HG03521 (cell line): Measurements from ENCODE around the gene ALKBH7.

ENCODE experiments used
- ATAC-seq: cut with Tn5 transposase; IDR thresholded peaks from one replicate; pipeline ENCODE4 v1.9.1; 2021; ENCODE audit warnings: mild to moderate bottlenecking, moderate library complexity; ENCODE audit not compliant: unreplicated experiment

ALKBH7 gene

DNA sequence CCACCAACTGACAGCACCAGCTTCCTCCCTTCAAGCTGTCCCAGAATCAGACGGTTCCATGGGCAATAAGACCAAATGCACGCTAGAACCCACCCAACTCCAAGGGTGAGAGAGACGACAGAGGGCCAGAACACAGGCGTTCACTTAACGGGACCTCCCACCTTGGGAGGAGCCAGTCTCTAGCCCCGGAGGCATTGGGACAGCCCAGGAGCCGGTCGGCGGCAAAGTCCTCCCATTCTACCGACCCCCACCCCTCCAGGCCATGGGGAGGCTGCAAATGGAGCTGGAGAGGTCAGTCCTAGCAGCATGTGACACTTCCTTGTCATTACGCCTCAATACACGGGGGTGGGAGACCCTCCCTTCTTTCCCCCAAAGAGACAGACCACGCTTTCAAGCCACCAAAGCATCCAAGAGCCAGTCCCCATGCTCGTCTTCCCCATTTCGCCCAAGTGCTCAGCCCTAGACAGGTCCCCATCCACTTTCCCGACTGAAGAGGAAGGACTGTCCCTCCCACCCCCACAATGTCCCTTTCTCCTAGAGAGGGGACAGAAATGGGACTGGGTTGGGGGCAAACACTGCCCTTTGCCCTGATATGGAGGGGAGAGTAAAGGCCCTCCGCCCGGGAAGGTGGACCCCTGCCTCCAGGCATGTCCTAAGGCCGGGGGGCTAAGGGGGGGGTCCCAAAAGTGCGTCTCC is 51.1 kb downstream of the ALKBH7 start:
- ATAC-seq = no peak

- ATAC-seq = peak; percentile 0
Measured at GRCh38 chr19:6424195-6424938, 51.8 kb downstream of the ALKBH7 start, which contains the start of gene KHSRP. TSS of gene KHSRP (minus strand) at chr19:6424811. CDS start at chr19:6424701, 110 bp downstream.
